ENCODE measurements around the gene CD99. TPM values are rescaled to one million over a fixed set of nuclear protein-coding genes. Genes with fewer than 3 reads are reported as not detected.

CD99 gene
- total and polyA plus RNA-seq, 2 of the 13 experiments (the other 11 are each of a cell fraction or from before 2014, with no cell fraction given), result 78.8 to 111 TPM

DNA sequence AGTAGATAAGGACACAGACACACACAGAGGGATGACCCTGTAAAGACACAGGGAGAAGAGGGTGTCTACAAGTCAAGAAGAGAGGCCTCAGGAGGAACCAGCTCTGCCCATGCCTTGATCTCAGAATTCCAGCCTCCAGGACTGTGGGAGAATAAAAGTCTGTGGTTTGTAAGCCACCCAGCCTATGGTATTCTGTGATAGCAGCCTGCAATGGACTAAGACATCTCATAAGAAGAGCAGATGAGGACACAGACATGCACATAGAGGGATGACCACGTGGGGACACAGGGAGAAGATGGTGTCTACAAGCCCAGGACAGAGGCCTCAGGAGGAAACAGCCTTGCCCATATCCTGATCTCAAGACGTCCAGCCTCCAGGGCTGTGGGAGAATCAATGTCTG lies 70.2 kb downstream of the CD99 start:
- CTCF ChIA-PET (ENCODE audit: low intra/inter-chr PET ratio, low total read pairs), result no interaction called here
- H3K4me2 ChIP-seq (ENCODE audit: low read depth, low read length), result no peak overlapping the region
- H3K9ac ChIP-seq (ENCODE audit: insufficient read depth, low read depth, low read length), result no peak overlapping the region
- no TSS peak for BruUV-seq (replicated peaks)
- H3K27ac ChIP-seq (ENCODE audit: extremely low read length, insufficient read depth, low read length), result no peak overlapping the region
- H4K20me1 ChIP-seq (ENCODE audit: insufficient read depth, low read length), result no peaks in the 10 kb centered on the region
- no peaks in the 10 kb centered on the region for H3K9me3 ChIP-seq (ENCODE audit: low read length)
- POLR2A ChIA-PET, result no interaction called here
- DNase-seq (ENCODE audit: low spot score) (no peak), FAIRE-seq (no peak), ATAC-seq (no peak)
- no peaks in the 10 kb centered on the region for H3K79me2 ChIP-seq (ENCODE audit: insufficient read depth, low read length)
- 0% methylated on average over 2 of the region's 2 CpGs for whole genome bisulfite sequencing (ENCODE audit: low lambda C conversion rate)
- in situ Hi-C loops (cut with HindIII; ENCODE audit: extremely low pct_ligation_motif_present, low pct_unique_long_range_greater_than_20kb) (no loop called here), intact Hi-C loops (cut with micrococcal nuclease; ENCODE audit: unreplicated experiment) (loop anchor here (10.0 kb wide), 1 partner anchor 56 kb away; no protein-coding TSS in a partner anchor)
- peaks cover 16% of the 10 kb centered on the region for H3K4me1 ChIP-seq (ENCODE audit: insufficient read depth, low read length)
- no peak overlapping the region for H3K4me3 ChIP-seq (replicated peaks in 1 of 3; ENCODE audit: insufficient read depth in 1 of 3, low read depth in 2 of 3, low read length in 3 of 3)
- no peak overlapping the region for H2AFZ ChIP-seq (ENCODE audit: low read length)
- H3K27me3 ChIP-seq (ENCODE audit: control insufficient read depth in 1 of 2, insufficient read depth in 2 of 2, low read length in 2 of 2), result no peaks in the 10 kb centered on the region
- H3K36me3 ChIP-seq (replicated peaks in 1 of 2; ENCODE audit: control insufficient read depth in 1 of 2, insufficient read depth in 2 of 2, low read length in 2 of 2), result no peaks in the 10 kb centered on the region
- TF ChIP-seq BRD4 (CRISPR knock-in tag; IDR thresholded peaks at IDR 0.05), result no peak
- no peak for TF ChIP-seq ATF7 (IDR thresholded peaks at IDR 0.05)
- TF ChIP-seq ATF7 (CRISPR knock-in tag; IDR thresholded peaks at IDR 0.05), result no peak
- TF ChIP-seq, protein P1, sequence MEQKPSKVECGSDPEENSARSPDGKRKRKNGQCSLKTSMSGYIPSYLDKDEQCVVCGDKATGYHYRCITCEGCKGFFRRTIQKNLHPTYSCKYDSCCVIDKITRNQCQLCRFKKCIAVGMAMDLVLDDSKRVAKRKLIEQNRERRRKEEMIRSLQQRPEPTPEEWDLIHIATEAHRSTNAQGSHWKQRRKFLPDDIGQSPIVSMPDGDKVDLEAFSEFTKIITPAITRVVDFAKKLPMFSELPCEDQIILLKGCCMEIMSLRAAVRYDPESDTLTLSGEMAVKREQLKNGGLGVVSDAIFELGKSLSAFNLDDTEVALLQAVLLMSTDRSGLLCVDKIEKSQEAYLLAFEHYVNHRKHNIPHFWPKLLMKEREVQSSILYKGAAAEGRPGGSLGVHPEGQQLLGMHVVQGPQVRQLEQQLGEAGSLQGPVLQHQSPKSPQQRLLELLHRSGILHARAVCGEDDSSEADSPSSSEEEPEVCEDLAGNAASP (CRISPR knock-in tag; IDR thresholded peaks at IDR 0.05; ENCODE audit: borderline replicate concordance), result no peak
- TF ChIP-seq, protein P2, sequence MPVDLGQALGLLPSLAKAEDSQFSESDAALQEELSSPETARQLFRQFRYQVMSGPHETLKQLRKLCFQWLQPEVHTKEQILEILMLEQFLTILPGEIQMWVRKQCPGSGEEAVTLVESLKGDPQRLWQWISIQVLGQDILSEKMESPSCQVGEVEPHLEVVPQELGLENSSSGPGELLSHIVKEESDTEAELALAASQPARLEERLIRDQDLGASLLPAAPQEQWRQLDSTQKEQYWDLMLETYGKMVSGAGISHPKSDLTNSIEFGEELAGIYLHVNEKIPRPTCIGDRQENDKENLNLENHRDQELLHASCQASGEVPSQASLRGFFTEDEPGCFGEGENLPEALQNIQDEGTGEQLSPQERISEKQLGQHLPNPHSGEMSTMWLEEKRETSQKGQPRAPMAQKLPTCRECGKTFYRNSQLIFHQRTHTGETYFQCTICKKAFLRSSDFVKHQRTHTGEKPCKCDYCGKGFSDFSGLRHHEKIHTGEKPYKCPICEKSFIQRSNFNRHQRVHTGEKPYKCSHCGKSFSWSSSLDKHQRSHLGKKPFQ (CRISPR knock-in tag; IDR thresholded peaks at IDR 0.05; ENCODE audit: insufficient replicate concordance), result no peak
- no peak for TF ChIP-seq ZSCAN12 (CRISPR knock-in tag; IDR thresholded peaks at IDR 0.05)
- TF ChIP-seq, protein P3, sequence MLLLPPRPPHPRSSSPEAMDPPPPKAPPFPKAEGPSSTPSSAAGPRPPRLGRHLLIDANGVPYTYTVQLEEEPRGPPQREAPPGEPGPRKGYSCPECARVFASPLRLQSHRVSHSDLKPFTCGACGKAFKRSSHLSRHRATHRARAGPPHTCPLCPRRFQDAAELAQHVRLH (CRISPR knock-in tag; IDR thresholded peaks at IDR 0.05; ENCODE audit: borderline replicate concordance, low read depth), result no peak
- TF ChIP-seq RORA (CRISPR knock-in tag; IDR thresholded peaks at IDR 0.05), result no peak
- TF ChIP-seq, protein P4, sequence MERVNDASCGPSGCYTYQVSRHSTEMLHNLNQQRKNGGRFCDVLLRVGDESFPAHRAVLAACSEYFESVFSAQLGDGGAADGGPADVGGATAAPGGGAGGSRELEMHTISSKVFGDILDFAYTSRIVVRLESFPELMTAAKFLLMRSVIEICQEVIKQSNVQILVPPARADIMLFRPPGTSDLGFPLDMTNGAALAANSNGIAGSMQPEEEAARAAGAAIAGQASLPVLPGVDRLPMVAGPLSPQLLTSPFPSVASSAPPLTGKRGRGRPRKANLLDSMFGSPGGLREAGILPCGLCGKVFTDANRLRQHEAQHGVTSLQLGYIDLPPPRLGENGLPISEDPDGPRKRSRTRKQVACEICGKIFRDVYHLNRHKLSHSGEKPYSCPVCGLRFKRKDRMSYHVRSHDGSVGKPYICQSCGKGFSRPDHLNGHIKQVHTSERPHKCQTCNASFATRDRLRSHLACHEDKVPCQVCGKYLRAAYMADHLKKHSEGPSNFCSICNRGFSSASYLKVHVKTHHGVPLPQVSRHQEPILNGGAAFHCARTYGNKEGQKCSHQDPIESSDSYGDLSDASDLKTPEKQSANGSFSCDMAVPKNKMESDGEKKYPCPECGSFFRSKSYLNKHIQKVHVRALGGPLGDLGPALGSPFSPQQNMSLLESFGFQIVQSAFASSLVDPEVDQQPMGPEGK (CRISPR knock-in tag; IDR thresholded peaks at IDR 0.05), result no peak
- no peak for TF ChIP-seq ZC3H4 (CRISPR knock-in tag; IDR thresholded peaks at IDR 0.05; ENCODE audit: borderline replicate concordance)
- no peak for TF ChIP-seq ZNF260 (CRISPR knock-in tag; IDR thresholded peaks at IDR 0.05; ENCODE audit: borderline replicate concordance, low read depth)
- no peak for TF ChIP-seq EZH2 (conservative IDR thresholded peaks at IDR 0.05; ENCODE audit: low read depth, low read length)
- TF ChIP-seq, protein P5, sequence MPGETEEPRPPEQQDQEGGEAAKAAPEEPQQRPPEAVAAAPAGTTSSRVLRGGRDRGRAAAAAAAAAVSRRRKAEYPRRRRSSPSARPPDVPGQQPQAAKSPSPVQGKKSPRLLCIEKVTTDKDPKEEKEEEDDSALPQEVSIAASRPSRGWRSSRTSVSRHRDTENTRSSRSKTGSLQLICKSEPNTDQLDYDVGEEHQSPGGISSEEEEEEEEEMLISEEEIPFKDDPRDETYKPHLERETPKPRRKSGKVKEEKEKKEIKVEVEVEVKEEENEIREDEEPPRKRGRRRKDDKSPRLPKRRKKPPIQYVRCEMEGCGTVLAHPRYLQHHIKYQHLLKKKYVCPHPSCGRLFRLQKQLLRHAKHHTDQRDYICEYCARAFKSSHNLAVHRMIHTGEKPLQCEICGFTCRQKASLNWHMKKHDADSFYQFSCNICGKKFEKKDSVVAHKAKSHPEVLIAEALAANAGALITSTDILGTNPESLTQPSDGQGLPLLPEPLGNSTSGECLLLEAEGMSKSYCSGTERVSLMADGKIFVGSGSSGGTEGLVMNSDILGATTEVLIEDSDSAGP (CRISPR knock-in tag; IDR thresholded peaks at IDR 0.05; ENCODE audit: borderline replicate concordance), result no peak
- TF ChIP-seq SMARCE1 (IDR thresholded peaks at IDR 0.05; ENCODE audit: borderline replicate concordance), result no peak
- no peak for TF ChIP-seq ZNF510 (CRISPR knock-in tag; IDR thresholded peaks at IDR 0.05; ENCODE audit: low read depth)
- TF ChIP-seq NBN (conservative IDR thresholded peaks at IDR 0.05), result no peak
- TF ChIP-seq SYNCRIP (IDR thresholded peaks at IDR 0.05; ENCODE audit: insufficient read depth, low read depth, low read length), result no peak
- TF ChIP-seq ZNF83 (CRISPR knock-in tag; IDR thresholded peaks at IDR 0.05; ENCODE audit: borderline replicate concordance), result no peak
- TF ChIP-seq GPN1 (CRISPR knock-in tag; IDR thresholded peaks at IDR 0.05; ENCODE audit: borderline replicate concordance), result no peak
- no peak for TF ChIP-seq FOSL1 (CRISPR knock-in tag; IDR thresholded peaks at IDR 0.05; ENCODE audit: borderline replicate concordance)

Measured in HepG2 (cell line).